H1 (cell line): Measurements from ENCODE around the gene RYR3. TPM values are rescaled to one million over a fixed set of nuclear protein-coding genes. Genes with fewer than 3 reads are reported as not detected.

Source experiments
- CTCF ChIA-PET: fragments of 300-600 bp; sonication (Branson Sonifier 250); formaldehyde crosslinking; loops from one replicate; lab custom pipeline; 2021; ENCODE audit not compliant: partially characterized antibody; lab: Charles Lee
- POLR2A ChIA-PET: fragments of 300-600 bp; sonication (Branson Sonifier 250); formaldehyde crosslinking; loops from one replicate; lab custom pipeline; 2021; ENCODE audit warnings: inconsistent platforms; ENCODE audit not compliant: partially characterized antibody; lab: Charles Lee
- DNase-seq, 2 experiments: peaks; one replicate each; pipeline versions ENCODE4 v3.0.0 to v3.0.0-alpha.2; 2010 to 2022; ENCODE audit warnings: low spot score in 2 of 2, low read depth in 1 of 2, mixed read lengths in 1 of 2
- FAIRE-seq: peaks from 2 replicates; lab custom pipeline; 2011; peaks lifted over from hg19 to GRCh38; lab: Jason Lieb, UNC
- H2AFZ ChIP-seq: 2 replicates; pipeline ENCODE4 v1.8.1; 2012; ENCODE audit warnings: low read length, inconsistent platforms
- H2AK5ac ChIP-seq: 2 replicates; pipeline ENCODE4 v1.6.1; 2013; ENCODE audit warnings: low read depth, low read length
- H2BK120ac ChIP-seq: replicated peaks from 2 replicates; pipeline ENCODE3; 2013; ENCODE audit warnings: low read depth, low read length, inconsistent platforms
- H2BK12ac ChIP-seq: 2 replicates; pipeline ENCODE4 v1.6.1; 2013; ENCODE audit warnings: low read depth, low read length
- H2BK15ac ChIP-seq: 2 replicates; pipeline ENCODE4 v1.6.1; 2013; ENCODE audit warnings: low read length
- H2BK20ac ChIP-seq: 2 replicates; pipeline ENCODE4 v1.6.1; 2013; ENCODE audit warnings: low read length
- H2BK5ac ChIP-seq: 2 replicates; pipeline ENCODE4 v1.6.1; 2013; ENCODE audit warnings: low read depth, low read length
- H3K14ac ChIP-seq: 2 replicates; pipeline ENCODE4 v1.6.1; 2013; ENCODE audit warnings: inconsistent platforms; ENCODE audit not compliant: insufficient read length
- H3K18ac ChIP-seq: 2 replicates; pipeline ENCODE4 v1.6.1; 2013; ENCODE audit warnings: low read length; ENCODE audit errors: extremely low read depth
- H3K23ac ChIP-seq: 2 replicates; pipeline ENCODE4 v1.6.1; 2013; ENCODE audit warnings: inconsistent platforms; ENCODE audit not compliant: insufficient read length
- H3K23me2 ChIP-seq: 2 replicates; pipeline ENCODE4 v1.6.1; 2013; ENCODE audit warnings: low read depth, low read length
- H3K27ac ChIP-seq: 2 replicates; pipeline ENCODE4 v1.6.1; 2011; ENCODE audit warnings: low read depth, low read length, inconsistent platforms
- H3K27me3 ChIP-seq, 4 experiments: replicated peaks in 1 of 4; 1 replicate in 1 of 4; 2 replicates in 3 of 4; pipeline versions ENCODE4 v1.6.1 to v1.8.1; 2011 to 2013; ENCODE audit warnings: low read length in 3 of 4, mild to moderate bottlenecking in 3 of 4, inconsistent platforms in 2 of 4, mixed read lengths in 2 of 4, moderate library complexity in 1 of 4; ENCODE audit not compliant: control insufficient read depth in 3 of 4, insufficient read depth in 3 of 4; ENCODE audit errors: extremely low read depth in 1 of 4
- H3K36me3 ChIP-seq, 4 experiments: 2 replicates each; pipeline versions ENCODE4 v1.6.1 to v1.8.1; 2011 to 2013; ENCODE audit warnings: mild to moderate bottlenecking in 4 of 4, low read length in 3 of 4, moderate library complexity in 2 of 4, control low read depth in 1 of 4, inconsistent platforms in 1 of 4; ENCODE audit not compliant: insufficient read depth in 4 of 4, control insufficient read depth in 2 of 4
- H3K4ac ChIP-seq: replicated peaks from 2 replicates; pipeline ENCODE3; 2013; ENCODE audit warnings: low read length, low read depth, mixed read lengths, inconsistent platforms; ENCODE audit not compliant: insufficient read length
- H3K4me1 ChIP-seq, 4 experiments: replicated peaks in 1 of 4; 1 replicate in 1 of 4; 2 replicates in 3 of 4; pipeline versions ENCODE4 v1.6.1 to v1.8.1; 2011 to 2013; ENCODE audit warnings: low read length in 3 of 4, inconsistent platforms in 2 of 4, mixed read lengths in 1 of 4; ENCODE audit not compliant: insufficient read depth in 4 of 4, control insufficient read depth in 3 of 4
- H3K4me2 ChIP-seq, 2 experiments: 2 replicates each; pipeline versions ENCODE4 v1.6.1 to v1.8.1; 2011 to 2013; ENCODE audit warnings: low read depth in 2 of 2, low read length in 2 of 2, control low read depth in 1 of 2, inconsistent platforms in 1 of 2, mild to moderate bottlenecking in 1 of 2; ENCODE audit not compliant: insufficient read depth in 1 of 2
- H3K4me3 ChIP-seq, 4 experiments: fragments of 200-600, 300-600 bp in 1 of 4; sonication (generic), shearing (Covaris generic), sonication (Bioruptor Twin) in 1 of 4; 2 replicates each; pipeline versions ENCODE4 v1.5.1 to v1.8.1; 2011 to 2016; ENCODE audit warnings: low read length in 4 of 4, low read depth in 3 of 4, control low read depth in 2 of 4, inconsistent platforms in 2 of 4, mild to moderate bottlenecking in 2 of 4, mixed read lengths in 1 of 4, moderate library complexity in 1 of 4; ENCODE audit not compliant: insufficient read depth in 2 of 4; ENCODE audit errors: extremely low read depth in 1 of 4
- H3K56ac ChIP-seq: replicated peaks from 2 replicates; pipeline ENCODE3; 2013; ENCODE audit warnings: low read depth, mild to moderate bottlenecking, mixed read lengths, low read length, inconsistent platforms; ENCODE audit not compliant: insufficient read length
- H3K79me1 ChIP-seq: 2 replicates; pipeline ENCODE4 v1.6.1; 2013; ENCODE audit warnings: low read depth, low read length, control low read depth
- H3K79me2 ChIP-seq, 2 experiments: 2 replicates each; pipeline versions ENCODE4 v1.6.1 to v1.8.1; 2012 to 2013; ENCODE audit warnings: low read length in 2 of 2, mild to moderate bottlenecking in 2 of 2, inconsistent platforms in 1 of 2; ENCODE audit not compliant: insufficient read depth in 2 of 2, control insufficient read depth in 1 of 2
- H3K9ac ChIP-seq, 4 experiments: replicated peaks in 1 of 4; 1 replicate in 1 of 4; 2 replicates in 3 of 4; pipeline versions ENCODE4 v1.6.1 to v1.8.1; 2011 to 2013; ENCODE audit warnings: low read depth in 3 of 4, low read length in 3 of 4, control low read depth in 2 of 4, mild to moderate bottlenecking in 2 of 4, moderate library complexity in 2 of 4, inconsistent platforms in 1 of 4; ENCODE audit errors: extremely low read depth in 1 of 4
- H3K9me3 ChIP-seq, 2 experiments: 2 replicates each; pipeline versions ENCODE4 v1.6.1 to v1.8.1; 2012 to 2013; ENCODE audit warnings: mild to moderate bottlenecking in 2 of 2, moderate library complexity in 2 of 2, control low read depth in 1 of 2, inconsistent platforms in 1 of 2, low read depth in 1 of 2, low read length in 1 of 2, mixed read lengths in 1 of 2; ENCODE audit not compliant: insufficient read depth in 2 of 2
- H4K20me1 ChIP-seq, 2 experiments: replicated peaks in 1 of 2; 2 replicates each; pipeline versions ENCODE3 to v1.8.1; 2011 to 2013; ENCODE audit warnings: inconsistent platforms in 2 of 2, low read length in 2 of 2, mild to moderate bottlenecking in 1 of 2; ENCODE audit not compliant: insufficient read depth in 2 of 2, control insufficient read depth in 1 of 2
- H4K5ac ChIP-seq: 2 replicates; pipeline ENCODE4 v1.6.1; 2013; ENCODE audit warnings: low read length, low read depth, mixed read lengths, inconsistent platforms; ENCODE audit not compliant: insufficient read length
- H4K8ac ChIP-seq: 2 replicates; pipeline ENCODE4 v1.8.0; 2013; ENCODE audit warnings: mild to moderate bottlenecking, moderate library complexity, low read length, inconsistent platforms; ENCODE audit not compliant: insufficient read depth; ENCODE audit errors: extremely low read depth
- H4K91ac ChIP-seq: replicated peaks from 2 replicates; pipeline ENCODE3; 2013; ENCODE audit warnings: low read length, mixed read lengths, inconsistent platforms; ENCODE audit not compliant: insufficient read length
- BCL11A ChIP-seq, 2 experiments: IDR thresholded peaks; one replicate each; pipeline ENCODE4 v1.6.1; 2011; ENCODE audit warnings: low read depth in 2 of 2, low read length in 2 of 2, mild to moderate bottlenecking in 2 of 2
- EZH2 ChIP-seq: fragments of 200-600 bp; sonication (generic); IDR thresholded peaks from 2 replicates; pipeline ENCODE4 v1.7.1; 2012; ENCODE audit warnings: low read depth, mild to moderate bottlenecking, moderate library complexity, low read length, inconsistent platforms; ENCODE audit not compliant: severe bottlenecking
- JUND ChIP-seq: IDR thresholded peaks from 2 replicates; pipeline ENCODE4 v1.6.1; 2011; ENCODE audit warnings: mild to moderate bottlenecking, improper control_type of control experiment, low read length
- KDM4A ChIP-seq: IDR thresholded peaks from one replicate; pipeline ENCODE4 v1.7.1; 2012; ENCODE audit warnings: low read depth, mild to moderate bottlenecking, moderate library complexity, low read length, inconsistent platforms; ENCODE audit not compliant: severe bottlenecking
- KDM5A ChIP-seq: fragments of 200-600 bp; IDR thresholded peaks from 2 replicates; pipeline ENCODE4 v1.7.1; 2012; ENCODE audit warnings: mild to moderate bottlenecking, low read length, inconsistent platforms, mixed read lengths
- PHF8 ChIP-seq: fragments of 200-600 bp; sonication (generic); conservative IDR thresholded peaks from 2 replicates; pipeline ENCODE4 v1.7.1; 2012; ENCODE audit warnings: low read depth, mild to moderate bottlenecking, inconsistent platforms, low read length, moderate library complexity
- POU5F1 ChIP-seq: IDR thresholded peaks from 2 replicates; pipeline ENCODE4 v1.6.1; 2011; ENCODE audit warnings: low read depth, mild to moderate bottlenecking, low read length, moderate library complexity
- RAD21 ChIP-seq, 2 experiments: IDR thresholded peaks in 1 of 2; conservative IDR thresholded peaks in 1 of 2; 2 replicates each; pipeline ENCODE4 v1.6.1; 2011; ENCODE audit warnings: low read depth in 2 of 2, low read length in 2 of 2, improper control_type of control experiment in 1 of 2, inconsistent platforms in 1 of 2, mild to moderate bottlenecking in 1 of 2, moderate library complexity in 1 of 2
- RNF2 ChIP-seq: fragments of 200-900, 300-1000 bp; sonication (generic); IDR thresholded peaks from 2 replicates; pipeline ENCODE4 v1.7.1; 2016; ENCODE audit warnings: borderline replicate concordance, low read depth, mild to moderate bottlenecking, antibody characterized with exemption, low read length; ENCODE audit not compliant: poor library complexity, severe bottlenecking; ENCODE audit errors: missing control alignments
- SIN3A ChIP-seq, 2 experiments: IDR thresholded peaks in 1 of 2; conservative IDR thresholded peaks in 1 of 2; 2 replicates each; pipeline ENCODE4 v1.6.1; 2011 to 2012; ENCODE audit warnings: low read length in 2 of 2, improper control_type of control experiment in 1 of 2, low read depth in 1 of 2, mild to moderate bottlenecking in 1 of 2
- SP2 ChIP-seq: IDR thresholded peaks from 2 replicates; pipeline ENCODE4 v1.6.1; 2012; ENCODE audit warnings: mild to moderate bottlenecking, low read length, inconsistent platforms
- SRF ChIP-seq: IDR thresholded peaks from 2 replicates; pipeline ENCODE4 v1.6.1; 2011; ENCODE audit warnings: mild to moderate bottlenecking, low read depth, low read length, moderate library complexity
- TEAD4 ChIP-seq: IDR thresholded peaks from 2 replicates; pipeline ENCODE4 v1.6.1; 2012; ENCODE audit warnings: low read depth, low read length, inconsistent platforms, mixed read lengths
- WGBS, 2 experiments: shearing (Covaris generic) in 1 of 2; methylation state at CpG; one replicate each; pipeline versions ENCODE4 v1.1.6 to v1.1.7; 2013 to 2015; ENCODE audit warnings: low lambda C conversion rate in 2 of 2, mixed read lengths in 2 of 2, inconsistent platforms in 1 of 2, low coverage in 1 of 2, missing lambda C conversion rate in 1 of 2; ENCODE audit not compliant: insufficient replicate concordance in 2 of 2, insufficient coverage in 1 of 2, insufficient read length in 1 of 2; ENCODE audit errors: extremely low coverage in 1 of 2, missing lambda C conversion rate in 1 of 2; 5-methylcytosine and 5-hydroxymethylcytosine counted together
- polyA plus RNA-seq, 7 experiments: library from polyadenylated mRNA; depleted of rRNA in 3 of 7; stranded (reverse) in 5 of 7; unstranded in 2 of 7; fragments of >200 nt in 5 of 7; fragments of 200-250 nt in 2 of 7; gene quantifications; 1 replicate in 5 of 7; 2 replicates in 1 of 7; 4 replicates in 1 of 7; pipeline versions ENCODE4 v1.2.1 to v1.2.3, GENCODE V29; 2011 to 2013; ENCODE audit warnings: missing spikeins in 2 of 7, mixed read lengths in 2 of 7
- total RNA-seq: library from RNA; stranded (reverse); fragmentation: NEBNext Ultra II Directional; extraction: Animal tissue kit (Norgen Biotek cat#: 25700); gene quantifications from 2 replicates; pipeline ENCODE4 v1.2.1, GENCODE V29; 2021

RYR3 gene
- total and polyA plus RNA-seq, 2 of the 8 experiments (the other 6 are each of a cell fraction or from before 2014, with no cell fraction given): 0.33 to 3.4 TPM

DNA sequence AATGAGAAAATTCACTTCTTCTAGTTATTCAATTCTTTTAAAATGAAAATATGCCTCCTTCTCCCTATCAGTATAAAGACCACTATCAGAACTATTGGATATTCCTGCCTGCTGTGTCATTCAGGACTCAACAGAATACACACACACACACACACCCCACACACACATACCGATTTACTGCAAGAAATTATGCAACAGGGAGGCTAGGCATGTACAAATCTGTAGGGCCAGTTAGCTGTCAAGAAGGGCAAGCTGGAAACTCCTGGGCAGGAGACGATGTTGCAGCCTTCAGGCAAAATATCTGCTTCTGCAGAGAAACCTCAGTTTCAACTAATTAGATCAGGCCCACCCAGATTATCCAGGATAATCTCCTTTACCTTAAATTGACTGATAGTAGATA, 13.9 kb upstream of the RYR3 start:
- no peak overlapping the region for H3K23ac ChIP-seq
- no peak overlapping the region for H3K9ac ChIP-seq
- no peak overlapping the region for H2BK15ac ChIP-seq
- H4K91ac ChIP-seq: no peak overlapping the region
- no peak overlapping the region for H2BK20ac ChIP-seq
- CTCF ChIA-PET: interaction anchor here (0.6 to 10.2 kb wide), 8 partner anchors 13 to 433 kb away, joined by 3 to 81 read pairs (median 4); partner anchors contain the start of gene RYR3
- H3K36me3 ChIP-seq: no peaks in the 10 kb centered on the region
- H3K4me2 ChIP-seq: no peak overlapping the region
- no peak overlapping the region for H3K18ac ChIP-seq
- FAIRE-seq: no peak
- H3K27me3 ChIP-seq: no peaks in the 10 kb centered on the region
- no peak overlapping the region for H3K56ac ChIP-seq
- no peaks in the 10 kb centered on the region for H4K20me1 ChIP-seq
- H3K23me2 ChIP-seq: no peaks in the 10 kb centered on the region
- no peak overlapping the region for H2AK5ac ChIP-seq
- H3K4me3 ChIP-seq: no peak overlapping the region
- no peak overlapping the region for H3K4ac ChIP-seq
- H3K79me2 ChIP-seq: no peaks in the 10 kb centered on the region
- WGBS, 2 experiments: 79% methylated on average over 2 of the region's 2 CpGs; no CpG with 5 or more reads in 1 of the 2 experiments
- no peak overlapping the region for H2BK120ac ChIP-seq
- no peak overlapping the region for H3K27ac ChIP-seq
- POLR2A ChIA-PET: no interaction called here
- H3K9me3 ChIP-seq: no peaks in the 10 kb centered on the region
- H3K4me1 ChIP-seq: no peaks in the 10 kb centered on the region
- H2BK12ac ChIP-seq: no peak overlapping the region
- DNase-seq: no peak
- H4K5ac ChIP-seq: no peak overlapping the region
- no peaks in the 10 kb centered on the region for H3K79me1 ChIP-seq
- H2AFZ ChIP-seq: no peak overlapping the region
- H4K8ac ChIP-seq: no peak overlapping the region
- no peak overlapping the region for H3K14ac ChIP-seq
- H2BK5ac ChIP-seq: no peak overlapping the region
- TF ChIP-seq JUND (no peak), POU5F1 (no peak), BCL11A (IDR thresholded peaks at IDR 0.05; ENCODE audit: low read depth in 2 of 2, low read length in 2 of 2) (no peak), SIN3A (conservative IDR thresholded peaks at IDR 0.05 in 1 of 2, IDR thresholded peaks at IDR 0.05 in 1 of 2; ENCODE audit: low read depth in 1 of 2, low read length in 2 of 2) (no peak), KDM5A (no peak), EZH2 (no peak), KDM4A (no peak), SP2 (no peak), TEAD4 (no peak), PHF8 (no peak), RAD21 (IDR thresholded peaks at IDR 0.05 in 1 of 2, conservative IDR thresholded peaks at IDR 0.05 in 1 of 2; ENCODE audit: low read depth in 2 of 2, low read length in 2 of 2) (no peak), SRF (no peak), RNF2 (no peak)
